GM23338 (cell line): Measurements from ENCODE around the gene HKDC1.

Source experiments
- EZH2 ChIP-seq: fragments of 200-600 bp; sonication (generic); IDR thresholded peaks from one replicate; pipeline ENCODE4 v1.8.0; 2017; ENCODE audit warnings: antibody characterized with exemption, mild to moderate bottlenecking, low read depth; ENCODE audit not compliant: unreplicated experiment
- JUNB ChIP-seq: IDR thresholded peaks from one replicate; pipeline ENCODE4 v1.6.1; 2016; ENCODE audit warnings: antibody characterized with exemption; ENCODE audit not compliant: unreplicated experiment
- TF ChIP-seq, protein P1 (sequence below), 2 experiments: fragments of 200-600 bp in 1 of 2; sonication (generic) in 1 of 2; conservative IDR thresholded peaks; 2 replicates each; pipeline versions ENCODE4 v1.5.1 to v1.6.1; 2016 to 2017; ENCODE audit warnings: antibody characterized with exemption in 2 of 2, low read depth in 2 of 2, mild to moderate bottlenecking in 2 of 2, moderate library complexity in 1 of 2

DNA sequence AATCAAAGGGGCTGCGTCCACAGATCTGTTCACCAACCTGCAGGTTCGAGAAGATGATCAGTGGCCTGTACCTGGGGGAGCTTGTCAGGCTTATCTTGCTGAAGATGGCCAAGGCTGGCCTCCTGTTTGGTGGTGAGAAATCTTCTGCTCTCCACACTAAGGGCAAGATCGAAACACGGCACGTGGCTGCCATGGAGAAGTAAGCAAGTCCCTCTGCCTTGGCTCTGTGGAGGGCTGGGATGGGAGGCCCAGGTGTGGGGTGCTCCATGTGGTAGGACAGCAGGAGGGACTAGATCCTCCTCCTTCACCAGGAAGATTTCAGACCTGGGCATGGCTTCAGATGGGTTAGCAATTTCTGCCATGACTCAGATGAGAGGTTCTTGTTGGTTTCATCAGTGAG is 25.9 kb downstream of the HKDC1 start:
- TF ChIP-seq, protein P1, sequence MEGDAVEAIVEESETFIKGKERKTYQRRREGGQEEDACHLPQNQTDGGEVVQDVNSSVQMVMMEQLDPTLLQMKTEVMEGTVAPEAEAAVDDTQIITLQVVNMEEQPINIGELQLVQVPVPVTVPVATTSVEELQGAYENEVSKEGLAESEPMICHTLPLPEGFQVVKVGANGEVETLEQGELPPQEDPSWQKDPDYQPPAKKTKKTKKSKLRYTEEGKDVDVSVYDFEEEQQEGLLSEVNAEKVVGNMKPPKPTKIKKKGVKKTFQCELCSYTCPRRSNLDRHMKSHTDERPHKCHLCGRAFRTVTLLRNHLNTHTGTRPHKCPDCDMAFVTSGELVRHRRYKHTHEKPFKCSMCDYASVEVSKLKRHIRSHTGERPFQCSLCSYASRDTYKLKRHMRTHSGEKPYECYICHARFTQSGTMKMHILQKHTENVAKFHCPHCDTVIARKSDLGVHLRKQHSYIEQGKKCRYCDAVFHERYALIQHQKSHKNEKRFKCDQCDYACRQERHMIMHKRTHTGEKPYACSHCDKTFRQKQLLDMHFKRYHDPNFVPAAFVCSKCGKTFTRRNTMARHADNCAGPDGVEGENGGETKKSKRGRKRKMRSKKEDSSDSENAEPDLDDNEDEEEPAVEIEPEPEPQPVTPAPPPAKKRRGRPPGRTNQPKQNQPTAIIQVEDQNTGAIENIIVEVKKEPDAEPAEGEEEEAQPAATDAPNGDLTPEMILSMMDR (conservative IDR thresholded peaks at IDR 0.05; ENCODE audit: low read depth in 2 of 2), result no peak
- TF ChIP-seq EZH2 (no peak), JUNB (no peak)
